ENCODE measurements around the gene RNF207. TPM values are rescaled to one million over a fixed set of nuclear protein-coding genes. Genes with fewer than 3 reads are reported as not detected.

RNF207 gene
- total and polyA plus RNA-seq, 2 of the 4 experiments (the other 2 are of a cell fraction): 2.7 to 17.2 TPM

- Histone ChIP-seq H3K56ac (ENCODE audit: extremely low read depth, insufficient read depth, low read length) (no peak within 1 kb of the TSS), H4K5ac (ENCODE audit: low read depth, low read length) (no peak within 1 kb of the TSS), H2AK5ac (ENCODE audit: low read depth, low read length) (no peak within 1 kb of the TSS), H3K4me1 (ENCODE audit: control insufficient read depth, insufficient read depth, low read length) (peaks cover 2% of the 10 kb centered on the region; the same call in 1 of the 2 replicates), H3K14ac (replicated peaks; ENCODE audit: low read depth, low read length) (no peak within 1 kb of the TSS), H3K27me3 (ENCODE audit: control insufficient read depth, insufficient read depth, low read length) (no peaks in the 10 kb centered on the region), H3K9me1 (ENCODE audit: insufficient read depth, low read length) (no peaks in the 10 kb centered on the region), H2BK120ac (ENCODE audit: low read depth, low read length) (no peak within 1 kb of the TSS), H2BK5ac (ENCODE audit: low read depth, low read length, poor library complexity, severe bottlenecking) (no peak within 1 kb of the TSS), H4K91ac (ENCODE audit: insufficient read depth, low read depth, low read length) (no peak within 1 kb of the TSS), H3K18ac (ENCODE audit: low read depth, low read length) (no peak within 1 kb of the TSS; the same call in 1 of the 2 replicates), H3K23ac (ENCODE audit: low read depth, low read length) (no peak within 1 kb of the TSS), H2AFZ (replicated peaks; ENCODE audit: low read length, poor library complexity) (peak within 1 kb of the TSS; percentile 94), H2AK9ac (replicated peaks; ENCODE audit: low read depth, low read length, poor library complexity) (peak within 1 kb of the TSS; percentile 61), H3K79me1 (ENCODE audit: low read depth in 1 of 2, low read length in 2 of 2) (no peaks in the 10 kb centered on the region), H3K9ac (ENCODE audit: low read depth, low read length) (no peak within 1 kb of the TSS), H3K4me3 (ENCODE audit: insufficient read depth, low read depth, low read length) (peak within 1 kb of the TSS; percentile 75), H3K9me3 (ENCODE audit: control insufficient read depth, insufficient read depth, low read length) (no peaks in the 10 kb centered on the region), H4K8ac (ENCODE audit: low read depth in 2 of 2, low read length in 2 of 2) (no peak within 1 kb of the TSS), H4K20me1 (ENCODE audit: insufficient read depth, low read length) (peaks cover 4% of the 10 kb centered on the region), H2BK15ac (ENCODE audit: low read depth, low read length) (no peak within 1 kb of the TSS), H3K36me3 (ENCODE audit: control insufficient read depth, insufficient read depth, low read length) (no peaks in the 10 kb centered on the region), H3K4me2 (ENCODE audit: low read depth, low read length) (peak within 1 kb of the TSS; percentile 67), H3K4ac (ENCODE audit: low read depth, low read length) (no peak within 1 kb of the TSS), H2BK20ac (ENCODE audit: low read depth, low read length) (no peak within 1 kb of the TSS), H3K27ac (ENCODE audit: insufficient read depth, low read length) (no peak within 1 kb of the TSS)
- TF ChIP-seq MXI1 (IDR thresholded peaks at IDR 0.05; ENCODE audit: borderline replicate concordance, low read depth, low read length) (peak; percentile 16; the same call in 1 of the 2 replicates), SMC3 (IDR thresholded peaks at IDR 0.05; ENCODE audit: low read depth, low read length) (no peak)
- intact Hi-C loops (cut with micrococcal nuclease) (loop anchor here (1.0 kb wide), 1 partner anchor 82 kb away; no protein-coding TSS in a partner anchor), in situ Hi-C loops (cut with MboI; ENCODE audit: low sequenced_read_pairs) (no loop called here), dilution Hi-C loops (cut with HindIII; ENCODE audit: low sequenced_read_pairs, unreplicated experiment) (no loop called here)
- WGBS, 2 experiments (ENCODE audit: extremely low coverage in 2 of 2, insufficient read length in 1 of 2): 5% methylated on average over 23 of the region's 78 CpGs; no CpG with 5 or more reads in 1 of the 2 experiments
- CTCF ChIA-PET: no interaction called here
- ATAC-seq (ENCODE audit: low read depth) (peak; percentile 88), DNase-seq (no peak)
- no TSS peak for BruUV-seq (replicated peaks)
- POLR2A ChIA-PET (ENCODE audit: unreplicated experiment): no interaction called here
These were observed 55.2 kb downstream of the RNF207 start, which contains the start of gene GPR153 for GRCh38 chr1:6260961-6261614. TSS of gene GPR153 (minus strand) at chr1:6261098. CDS start at chr1:6254905, 6,193 bp downstream.
